ENCODE measurements around the gene NRXN3. TPM values are rescaled to one million over a fixed set of nuclear protein-coding genes. Genes with fewer than 3 reads are reported as not detected.

The NRXN3 gene
- total and polyA plus RNA-seq, 8 donors = 0.53 to 2.5 (median 1.5) TPM

DNA sequence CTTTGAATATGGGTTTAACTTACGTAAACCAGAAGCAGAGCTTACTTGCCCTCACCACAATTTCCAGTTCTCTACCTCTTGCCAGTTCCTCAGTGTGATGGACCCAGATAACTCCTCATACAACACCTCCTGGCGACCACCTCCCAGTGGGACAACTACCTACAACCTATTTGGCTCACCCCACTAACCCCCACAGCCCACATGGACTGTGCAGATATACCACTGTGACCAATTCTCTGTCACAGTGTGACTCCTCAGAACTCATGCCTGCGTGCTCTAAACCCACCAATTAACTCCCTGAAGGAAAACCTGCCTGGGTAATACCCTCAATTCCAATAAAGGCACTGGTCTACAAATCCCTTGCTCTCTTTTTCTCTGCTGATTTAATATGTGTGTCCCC is 1729.4 kb downstream of the NRXN3 start:
- ATAC-seq (no peak), FAIRE-seq (no peak), DNase-seq (no peak)
- H3K4me3 ChIP-seq = no peak overlapping the region
- intact Hi-C loops (cut with DNase I) = no loop called here
- no peaks in the 10 kb centered on the region for H3K27me3 ChIP-seq
- no peak for TF ChIP-seq CTCF (IDR thresholded peaks at IDR 0.05)
- 77 to 97% methylated on average over 3 of the region's 3 CpGs for WGBS, 2 donors
- H3K27ac ChIP-seq = no peak overlapping the region
- no peaks in the 10 kb centered on the region for H3K36me3 ChIP-seq
- no peaks in the 10 kb centered on the region for H3K9me3 ChIP-seq
- H3K4me1 ChIP-seq = no peaks in the 10 kb centered on the region

DNA sequence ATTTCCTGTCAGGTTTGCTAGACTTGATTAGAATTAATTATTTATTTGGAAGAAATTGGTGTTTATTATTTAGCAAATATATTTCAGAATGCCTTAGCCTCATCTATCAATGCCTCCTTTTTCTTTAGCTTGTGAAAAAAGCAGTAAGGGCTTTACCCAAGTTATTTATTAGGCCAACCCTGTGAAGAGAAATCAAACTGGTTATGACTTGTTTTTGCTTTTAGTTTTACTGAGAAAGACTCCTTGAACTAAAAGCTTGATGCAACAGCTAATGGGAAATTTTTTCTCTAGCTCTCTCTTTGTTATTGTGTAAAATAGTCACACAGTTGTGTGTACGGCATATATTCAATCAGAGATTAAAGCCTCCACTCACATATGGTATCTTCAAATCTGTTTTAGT is 1734.3 kb downstream of the NRXN3 start:
- WGBS, 2 donors = 80 to 93% methylated on average over 1 of the region's 1 CpG
- Histone ChIP-seq H3K9me3 (no peaks in the 10 kb centered on the region), H3K27me3 (no peaks in the 10 kb centered on the region), H3K4me3 (no peak overlapping the region), H3K27ac (no peak overlapping the region), H3K36me3 (no peaks in the 10 kb centered on the region), H3K4me1 (no peaks in the 10 kb centered on the region)
- ATAC-seq = no peak
- intact Hi-C loops (cut with DNase I) = no loop called here
- no peak for FAIRE-seq
- TF ChIP-seq CTCF (IDR thresholded peaks at IDR 0.05) = no peak
- no peak for DNase-seq

GRCh38 chr14:79906994-79907393 is 1736.8 kb downstream of the NRXN3 start:
- intact Hi-C loops (cut with DNase I) = no loop called here
- TF ChIP-seq CTCF (IDR thresholded peaks at IDR 0.05) = no peak

GRCh38 chr14:79910086-79910485 is 1739.9 kb downstream of the NRXN3 start:
- FAIRE-seq = no peak
- 28 to 46% methylated on average over 2 of the region's 2 CpGs for WGBS, 2 donors

More at GRCh38 chr14:79906994-79907393, 1736.8 kb downstream of the NRXN3 start:
- H3K9me3 ChIP-seq = no peaks in the 10 kb centered on the region
- H3K27ac ChIP-seq = no peak overlapping the region
- DNase-seq = no peak
- ATAC-seq = no peak
- FAIRE-seq = no peak
- H3K36me3 ChIP-seq = no peaks in the 10 kb centered on the region
- 44 to 62% methylated on average over 1 of the region's 1 CpG for WGBS, 2 donors
- no peak overlapping the region for H3K4me3 ChIP-seq
- H3K4me1 ChIP-seq = no peaks in the 10 kb centered on the region
- H3K27me3 ChIP-seq = no peaks in the 10 kb centered on the region

DNA sequence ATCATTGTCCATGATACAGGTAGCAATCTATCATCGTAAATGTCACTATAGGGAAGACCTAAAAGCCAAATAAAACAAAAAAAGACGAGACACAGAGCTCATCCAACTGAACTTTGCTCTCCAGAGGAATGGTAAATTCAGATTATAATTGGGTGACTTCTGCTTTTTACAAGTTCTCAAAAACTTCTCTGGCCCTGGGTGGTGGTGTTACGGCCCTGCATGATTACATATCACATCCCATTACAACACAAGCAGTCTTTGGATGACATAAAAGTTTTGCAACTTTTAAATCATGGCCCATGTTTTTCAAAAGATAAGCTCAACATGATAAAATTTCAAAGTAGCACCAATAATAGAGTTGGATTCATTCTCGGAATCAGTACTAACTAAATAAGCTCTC is 1741.6 kb downstream of the NRXN3 start:
- Histone ChIP-seq H3K4me3 (no peak overlapping the region), H3K4me1 (no peaks in the 10 kb centered on the region), H3K27ac (no peak overlapping the region), H3K27me3 (no peaks in the 10 kb centered on the region), H3K9me3 (no peaks in the 10 kb centered on the region), H3K36me3 (no peaks in the 10 kb centered on the region)
- 59 to 61% methylated on average over 4 of the region's 4 CpGs for WGBS, 2 donors
- intact Hi-C loops (cut with DNase I) = no loop called here
- FAIRE-seq (no peak), ATAC-seq (no peak), DNase-seq (no peak)
- TF ChIP-seq CTCF (IDR thresholded peaks at IDR 0.05) = no peak

More at GRCh38 chr14:79910086-79910485, 1739.9 kb downstream of the NRXN3 start:
- intact Hi-C loops (cut with DNase I) = no loop called here
- no peak overlapping the region for H3K27ac ChIP-seq
- H3K27me3 ChIP-seq = no peaks in the 10 kb centered on the region
- no peak for ATAC-seq
- TF ChIP-seq CTCF (IDR thresholded peaks at IDR 0.05) = no peak
- no peak for DNase-seq
- no peaks in the 10 kb centered on the region for H3K4me1 ChIP-seq
- no peaks in the 10 kb centered on the region for H3K36me3 ChIP-seq
- H3K9me3 ChIP-seq = no peaks in the 10 kb centered on the region
- H3K4me3 ChIP-seq = no peak overlapping the region

Measured in pancreas (tissue), 10 donors.